ENCODE data around the gene SDR39U1. TPM values are rescaled to one million over a fixed set of nuclear protein-coding genes. Genes with fewer than 3 reads are reported as not detected.

SDR39U1 gene
- total and polyA plus RNA-seq, 7 donors: 55.7 to 110 (median 63.6) TPM

DNA sequence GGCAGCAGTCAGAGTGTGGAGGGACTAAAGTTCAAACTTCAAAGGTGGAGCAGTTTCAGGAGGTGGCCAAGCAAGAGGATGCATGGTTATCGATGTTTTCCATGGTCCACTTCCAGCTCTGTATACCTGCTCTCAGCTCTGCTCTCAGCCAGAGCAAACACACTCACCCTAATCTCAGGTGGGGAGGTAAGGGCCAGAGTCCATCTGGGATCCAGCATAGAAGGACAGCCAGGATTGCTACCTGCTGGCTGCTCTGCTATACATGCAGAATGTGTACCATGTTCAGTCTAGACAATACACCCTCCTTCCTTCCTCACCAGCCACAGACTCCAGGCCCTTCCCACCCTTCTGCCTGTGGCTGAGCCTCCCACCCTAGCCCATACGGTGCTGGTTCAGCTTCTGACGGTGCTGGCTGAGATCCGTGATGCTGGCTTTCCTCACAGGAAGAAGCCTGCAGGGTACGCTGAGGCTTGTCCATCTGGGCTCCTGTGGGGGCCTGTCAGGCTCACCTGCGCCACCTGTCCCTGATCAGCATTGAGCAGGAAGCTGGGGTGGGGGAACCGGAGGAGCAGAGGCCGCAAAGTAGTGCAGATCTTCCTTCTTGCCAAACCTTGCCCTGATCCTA, 15.6 kb downstream of the SDR39U1 start:
- TF ChIP-seq, protein P1, sequence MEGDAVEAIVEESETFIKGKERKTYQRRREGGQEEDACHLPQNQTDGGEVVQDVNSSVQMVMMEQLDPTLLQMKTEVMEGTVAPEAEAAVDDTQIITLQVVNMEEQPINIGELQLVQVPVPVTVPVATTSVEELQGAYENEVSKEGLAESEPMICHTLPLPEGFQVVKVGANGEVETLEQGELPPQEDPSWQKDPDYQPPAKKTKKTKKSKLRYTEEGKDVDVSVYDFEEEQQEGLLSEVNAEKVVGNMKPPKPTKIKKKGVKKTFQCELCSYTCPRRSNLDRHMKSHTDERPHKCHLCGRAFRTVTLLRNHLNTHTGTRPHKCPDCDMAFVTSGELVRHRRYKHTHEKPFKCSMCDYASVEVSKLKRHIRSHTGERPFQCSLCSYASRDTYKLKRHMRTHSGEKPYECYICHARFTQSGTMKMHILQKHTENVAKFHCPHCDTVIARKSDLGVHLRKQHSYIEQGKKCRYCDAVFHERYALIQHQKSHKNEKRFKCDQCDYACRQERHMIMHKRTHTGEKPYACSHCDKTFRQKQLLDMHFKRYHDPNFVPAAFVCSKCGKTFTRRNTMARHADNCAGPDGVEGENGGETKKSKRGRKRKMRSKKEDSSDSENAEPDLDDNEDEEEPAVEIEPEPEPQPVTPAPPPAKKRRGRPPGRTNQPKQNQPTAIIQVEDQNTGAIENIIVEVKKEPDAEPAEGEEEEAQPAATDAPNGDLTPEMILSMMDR (IDR thresholded peaks at IDR 0.05): no peak
- intact Hi-C loops (cut with DNase I): loop anchor here in 1 of 2 donors (1.0 kb wide), 1 partner anchor 18 kb away; no protein-coding TSS in a partner anchor
- WGBS, 3 donors: 77 to 82% (median 81%) methylated on average over 8 of the region's 8 CpGs
- Histone ChIP-seq H3K36me3 (ENCODE audit: insufficient read depth in 1 of 2, low read depth in 1 of 2) (peaks cover 0 to 10% of the 10 kb centered on the region in 2 donors), H3K4me1 (peaks cover 13% of the 10 kb centered on the region), H3K4me3 (no peak overlapping the region), H3K9me3 (no peaks in the 10 kb centered on the region), H3K27me3 (ENCODE audit: insufficient read depth in 3 of 3, low read length in 2 of 3) (no peaks in the 10 kb centered on the region), H3K27ac (no peak overlapping the region)
- ATAC-seq (no peak), DNase-seq (no peak)

GRCh38 chr14:24426150-24426911, 16.2 kb downstream of the SDR39U1 start:
- DNase-seq: no peak
- Histone ChIP-seq H3K9me3 (no peaks in the 10 kb centered on the region), H3K4me1 (peaks cover 6% of the 10 kb centered on the region), H3K27me3 (ENCODE audit: insufficient read depth in 3 of 3, low read length in 2 of 3) (no peaks in the 10 kb centered on the region), H3K27ac (no peak overlapping the region), H3K36me3 (ENCODE audit: insufficient read depth in 1 of 2, low read depth in 1 of 2) (peaks cover 0 to 3% of the 10 kb centered on the region in 2 donors), H3K4me3 (no peak overlapping the region)
- 77 to 88% (median 82%) methylated on average over 2 of the region's 2 CpGs for WGBS, 3 donors
- TF ChIP-seq, protein P1 (IDR thresholded peaks at IDR 0.05): no peak
- no peak for ATAC-seq
- intact Hi-C loops (cut with DNase I): no loop called here

GRCh38 chr14:24425704-24426103, 16.9 kb downstream of the SDR39U1 start:
- no peak overlapping the region for H3K4me3 ChIP-seq
- intact Hi-C loops (cut with DNase I): no loop called here
- peaks cover under 1% of the 10 kb centered on the region for H3K4me1 ChIP-seq
- DNase-seq (no peak), ATAC-seq (no peak)
- peak overlapping the region; percentile 11 for H3K27ac ChIP-seq
- no peaks in the 10 kb centered on the region for H3K9me3 ChIP-seq
- no peaks in the 10 kb centered on the region for H3K27me3 ChIP-seq (ENCODE audit: insufficient read depth in 3 of 3, low read length in 2 of 3)
- H3K36me3 ChIP-seq (ENCODE audit: insufficient read depth in 1 of 2, low read depth in 1 of 2): no peaks in the 10 kb centered on the region
- TF ChIP-seq, protein P1 (IDR thresholded peaks at IDR 0.05): no peak
- 36 to 43% (median 38%) methylated on average over 3 of the region's 3 CpGs for WGBS, 3 donors

DNA sequence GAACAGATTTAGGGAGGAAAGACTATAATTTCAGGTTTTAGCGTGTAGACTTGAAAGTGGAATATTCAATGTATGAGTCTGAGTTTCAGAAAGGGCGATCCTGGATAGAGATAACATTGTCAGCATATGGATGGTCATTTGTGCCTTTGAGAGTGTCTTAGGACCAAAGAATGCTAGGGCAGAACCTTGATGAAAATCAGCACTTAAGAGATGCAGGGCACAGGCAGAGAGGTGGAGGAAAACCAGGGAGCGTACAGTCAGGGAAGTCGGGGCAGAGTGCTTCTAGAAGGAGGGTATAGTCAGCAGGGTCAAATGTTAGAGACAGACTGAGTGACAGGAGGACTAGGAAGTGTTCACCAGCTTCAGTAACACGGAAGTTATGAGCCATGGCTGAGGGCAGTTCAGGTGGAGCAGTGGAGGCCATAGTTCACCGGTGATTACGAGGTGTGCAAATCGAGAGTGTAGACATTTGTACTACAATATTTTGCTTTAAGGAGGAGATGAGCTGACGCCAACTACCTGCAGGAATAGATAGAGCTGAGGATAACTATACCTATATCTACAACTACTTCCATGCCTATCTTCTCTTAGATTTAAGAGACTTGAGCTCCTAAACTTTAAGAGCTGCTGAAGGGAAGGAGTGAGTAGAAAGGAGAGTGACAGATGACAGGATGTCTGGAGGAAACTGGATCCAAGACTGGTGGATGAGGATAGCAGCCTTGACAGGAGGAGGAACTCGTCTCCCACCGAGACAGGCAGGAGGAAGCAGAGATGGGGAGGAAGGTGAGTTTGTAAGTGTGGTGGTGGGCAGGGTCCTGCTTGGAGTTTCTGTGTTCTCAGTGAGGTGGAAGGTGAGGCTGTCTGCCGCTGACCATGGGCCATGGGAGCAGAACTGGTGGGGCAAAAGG, 19.6 kb downstream of the SDR39U1 start:
- 71 to 72% (median 72%) methylated on average over 12 of the region's 12 CpGs for WGBS, 3 donors
- intact Hi-C loops (cut with DNase I): no loop called here
- ATAC-seq: no peak

More for the DNA sequence above, 19.6 kb downstream of the SDR39U1 start:
- H3K9me3 ChIP-seq: no peaks in the 10 kb centered on the region
- H3K4me3 ChIP-seq: no peak overlapping the region
- no peaks in the 10 kb centered on the region for H3K4me1 ChIP-seq
- DNase-seq: no peak
- TF ChIP-seq, protein P1 (IDR thresholded peaks at IDR 0.05): no peak
- H3K36me3 ChIP-seq (ENCODE audit: insufficient read depth in 1 of 2, low read depth in 1 of 2): no peaks in the 10 kb centered on the region
- H3K27me3 ChIP-seq (ENCODE audit: insufficient read depth in 3 of 3, low read length in 2 of 3): peaks cover 0 to 5% (median 0%) of the 10 kb centered on the region in 3 donors
- H3K27ac ChIP-seq: no peak overlapping the region

Data from psoas muscle (tissue), 8 donors.